T1000 (cell line): ENCODE measurements around the gene GMDS.
"Not testable (repeated sequence)": the region's sequence is repeated elsewhere in the genome, so short reads cannot be mapped to it uniquely, and the experiment has no call there.

Experiments used
- DNase-seq: peaks from one replicate; lab custom pipeline; 2025; ENCODE audit warnings: mixed read lengths; lab: John Stamatoyannopoulos, UW

GMDS gene

GRCh38 chr6:1858196-1858595 lies 387.2 kb downstream of the GMDS start:
- DNase-seq = no peak

GRCh38 chr6:1856381-1856780 lies 389.0 kb downstream of the GMDS start:
- DNase-seq = no peak

GRCh38 chr6:1855890-1856289 lies 389.5 kb downstream of the GMDS start:
- DNase-seq = no peak

GRCh38 chr6:1854296-1854695 lies 391.1 kb downstream of the GMDS start:
- no peak for DNase-seq

GRCh38 chr6:1853761-1854160 lies 391.6 kb downstream of the GMDS start:
- DNase-seq = no peak

- no peak for DNase-seq
These were observed 393.5 kb downstream of the GMDS start for GRCh38 chr6:1851681-1852456.

- no peak for DNase-seq
These were observed 394.6 kb downstream of the GMDS start for GRCh38 chr6:1850840-1851157.

GRCh38 chr6:1850121-1850839 lies 395.1 kb downstream of the GMDS start:
- no peak for DNase-seq

GRCh38 chr6:1849691-1850090 lies 395.7 kb downstream of the GMDS start:
- no peak for DNase-seq

- no peak for DNase-seq
These were observed 396.7 kb downstream of the GMDS start for GRCh38 chr6:1848752-1849151.

- no peak for DNase-seq
These were observed 398.8 kb downstream of the GMDS start for GRCh38 chr6:1846611-1847010.

GRCh38 chr6:1845543-1845942 lies 399.9 kb downstream of the GMDS start:
- DNase-seq = not testable (repeated sequence)

GRCh38 chr6:1842334-1842733 lies 403.1 kb downstream of the GMDS start:
- no peak for DNase-seq

- DNase-seq = no peak
These were observed 404.3 kb downstream of the GMDS start for GRCh38 chr6:1841136-1841535.

GRCh38 chr6:1840491-1841121 lies 404.8 kb downstream of the GMDS start:
- no peak for DNase-seq

GRCh38 chr6:1839361-1839760 lies 406.0 kb downstream of the GMDS start:
- no peak for DNase-seq

- DNase-seq = no peak
These were observed 406.7 kb downstream of the GMDS start for GRCh38 chr6:1838604-1839213.

GRCh38 chr6:1837826-1838225 lies 407.6 kb downstream of the GMDS start:
- no peak for DNase-seq

GRCh38 chr6:1836690-1837089 lies 408.7 kb downstream of the GMDS start:
- no peak for DNase-seq

- no peak for DNase-seq
These were observed 410.5 kb downstream of the GMDS start for GRCh38 chr6:1834646-1835516.

GRCh38 chr6:1834207-1834606 lies 411.2 kb downstream of the GMDS start:
- DNase-seq = no peak
